ENCODE results near the gene ZBED5. TPM values are rescaled to one million over a fixed set of nuclear protein-coding genes. Genes with fewer than 3 reads are reported as not detected.
A peak's percentile ranks its signal among the peaks of the same experiment; 100 is the strongest.

Gene ZBED5
- total and polyA plus RNA-seq, 2 donors, result 55.1 to 131 TPM

GRCh38 chr11:10866893-10867331 is 9.1 kb upstream of the ZBED5 start:
- H3K4me1 ChIP-seq (ENCODE audit: control insufficient read depth in 2 of 2, insufficient read depth in 2 of 2, low read length in 2 of 2), result peaks cover 0 to 7% of the 10 kb centered on the region in 2 donors
- DNase-seq (ENCODE audit: low read depth in 6 of 9, low spot score in 9 of 9), result no peak
- no peaks in the 10 kb centered on the region for H3K36me3 ChIP-seq (ENCODE audit: control insufficient read depth in 2 of 2, insufficient read depth in 2 of 2, low read length in 1 of 2)
- no peak overlapping the region for H3K27ac ChIP-seq (ENCODE audit: low read depth in 1 of 2, low read length in 1 of 2)
- WGBS, result 96% methylated on average over 10 of the region's 10 CpGs
- H3K27me3 ChIP-seq (ENCODE audit: control insufficient read depth in 2 of 2, insufficient read depth in 1 of 2, low read length in 1 of 2), result no peaks in the 10 kb centered on the region
- no peak overlapping the region for H3K4me3 ChIP-seq (ENCODE audit: low read length in 2 of 2)
- peaks cover 0 to 2% of the 10 kb centered on the region in 2 donors for H3K9me3 ChIP-seq (ENCODE audit: control insufficient read depth in 2 of 2, insufficient read depth in 1 of 2, low read length in 1 of 2)

- Histone ChIP-seq H3K27me3 (ENCODE audit: control insufficient read depth in 2 of 2, insufficient read depth in 1 of 2, low read length in 1 of 2) (no peaks in the 10 kb centered on the region), H3K4me3 (ENCODE audit: low read length in 2 of 2) (no peak overlapping the region), H3K36me3 (ENCODE audit: control insufficient read depth in 2 of 2, insufficient read depth in 2 of 2, low read length in 1 of 2) (no peaks in the 10 kb centered on the region), H3K27ac (ENCODE audit: low read depth in 1 of 2, low read length in 1 of 2) (no peak overlapping the region), H3K9me3 (ENCODE audit: control insufficient read depth in 2 of 2, insufficient read depth in 1 of 2, low read length in 1 of 2) (no peaks in the 10 kb centered on the region), H3K4me1 (ENCODE audit: control insufficient read depth in 2 of 2, insufficient read depth in 2 of 2, low read length in 2 of 2) (peaks cover 0 to 7% of the 10 kb centered on the region in 2 donors)
- no peak for DNase-seq (ENCODE audit: low read depth in 6 of 9, low spot score in 9 of 9)
These were observed 8.0 kb upstream of the ZBED5 start for GRCh38 chr11:10865837-10866270.

GRCh38 chr11:10864688-10865087 is 6.8 kb upstream of the ZBED5 start:
- H3K27ac ChIP-seq (ENCODE audit: low read depth in 1 of 2, low read length in 1 of 2), result no peak overlapping the region
- H3K4me1 ChIP-seq (ENCODE audit: control insufficient read depth in 2 of 2, insufficient read depth in 2 of 2, low read length in 2 of 2), result peaks cover 0 to 7% of the 10 kb centered on the region in 2 donors
- no peak overlapping the region for H3K4me3 ChIP-seq (ENCODE audit: low read length in 2 of 2)
- 95% methylated on average over 2 of the region's 2 CpGs for WGBS
- no peaks in the 10 kb centered on the region for H3K27me3 ChIP-seq (ENCODE audit: control insufficient read depth in 2 of 2, insufficient read depth in 1 of 2, low read length in 1 of 2)
- DNase-seq (ENCODE audit: low read depth in 6 of 9, low spot score in 9 of 9), result no peak
- H3K36me3 ChIP-seq (ENCODE audit: control insufficient read depth in 2 of 2, insufficient read depth in 2 of 2, low read length in 1 of 2), result no peaks in the 10 kb centered on the region
- no peaks in the 10 kb centered on the region for H3K9me3 ChIP-seq (ENCODE audit: control insufficient read depth in 2 of 2, insufficient read depth in 1 of 2, low read length in 1 of 2)

- no peaks in the 10 kb centered on the region for H3K27me3 ChIP-seq (ENCODE audit: control insufficient read depth in 2 of 2, insufficient read depth in 1 of 2, low read length in 1 of 2)
- no peaks in the 10 kb centered on the region for H3K36me3 ChIP-seq (ENCODE audit: control insufficient read depth in 2 of 2, insufficient read depth in 2 of 2, low read length in 1 of 2)
- 10% methylated on average over 1 of the region's 1 CpG for WGBS
- H3K4me1 ChIP-seq (ENCODE audit: control insufficient read depth in 2 of 2, insufficient read depth in 2 of 2, low read length in 2 of 2), result peaks cover 0 to 7% of the 10 kb centered on the region in 2 donors
- no peak overlapping the region for H3K4me3 ChIP-seq (ENCODE audit: low read length in 2 of 2)
- no peak overlapping the region for H3K27ac ChIP-seq (ENCODE audit: low read depth in 1 of 2, low read length in 1 of 2)
- no peaks in the 10 kb centered on the region for H3K9me3 ChIP-seq (ENCODE audit: control insufficient read depth in 2 of 2, insufficient read depth in 1 of 2, low read length in 1 of 2)
- peak in 1 of 9 donors; percentile 45 for DNase-seq (ENCODE audit: low read depth in 6 of 9, low spot score in 9 of 9)
These were observed 4.6 kb upstream of the ZBED5 start for GRCh38 chr11:10862446-10862845.

- WGBS, result 100% methylated on average over 1 of the region's 1 CpG
- no peaks in the 10 kb centered on the region for H3K27me3 ChIP-seq (ENCODE audit: control insufficient read depth in 2 of 2, insufficient read depth in 1 of 2, low read length in 1 of 2)
These were observed 3.9 kb upstream of the ZBED5 start for GRCh38 chr11:10861799-10862198.

GRCh38 chr11:10861047-10861446 is 3.2 kb upstream of the ZBED5 start:
- no peaks in the 10 kb centered on the region for H3K9me3 ChIP-seq (ENCODE audit: control insufficient read depth in 2 of 2, insufficient read depth in 1 of 2, low read length in 1 of 2)
- H3K27ac ChIP-seq (ENCODE audit: low read depth in 1 of 2, low read length in 1 of 2), result no peak overlapping the region
- H3K4me1 ChIP-seq (ENCODE audit: control insufficient read depth in 2 of 2, insufficient read depth in 2 of 2, low read length in 2 of 2), result peaks cover 7% of the 10 kb centered on the region in 2 donors
- no peaks in the 10 kb centered on the region for H3K27me3 ChIP-seq (ENCODE audit: control insufficient read depth in 2 of 2, insufficient read depth in 1 of 2, low read length in 1 of 2)
- H3K36me3 ChIP-seq (ENCODE audit: control insufficient read depth in 2 of 2, insufficient read depth in 2 of 2, low read length in 1 of 2), result peaks cover 0 to 2% of the 10 kb centered on the region in 2 donors
- no peak overlapping the region for H3K4me3 ChIP-seq (ENCODE audit: low read length in 2 of 2)
- DNase-seq (ENCODE audit: low read depth in 6 of 9, low spot score in 9 of 9), result no peak

More at GRCh38 chr11:10861799-10862198, 3.9 kb upstream of the ZBED5 start:
- peaks cover under 1 to 7% of the 10 kb centered on the region in 2 donors for H3K4me1 ChIP-seq (ENCODE audit: control insufficient read depth in 2 of 2, insufficient read depth in 2 of 2, low read length in 2 of 2)
- no peak for DNase-seq (ENCODE audit: low read depth in 6 of 9, low spot score in 9 of 9)
- no peak overlapping the region for H3K27ac ChIP-seq (ENCODE audit: low read depth in 1 of 2, low read length in 1 of 2)
- H3K9me3 ChIP-seq (ENCODE audit: control insufficient read depth in 2 of 2, insufficient read depth in 1 of 2, low read length in 1 of 2), result no peaks in the 10 kb centered on the region
- H3K4me3 ChIP-seq (ENCODE audit: low read length in 2 of 2), result no peak overlapping the region
- H3K36me3 ChIP-seq (ENCODE audit: control insufficient read depth in 2 of 2, insufficient read depth in 2 of 2, low read length in 1 of 2), result no peaks in the 10 kb centered on the region

- H3K9me3 ChIP-seq (ENCODE audit: control insufficient read depth in 2 of 2, insufficient read depth in 1 of 2, low read length in 1 of 2), result no peaks in the 10 kb centered on the region
- peak overlapping the region; percentile 99 for H3K27ac ChIP-seq (ENCODE audit: low read depth in 1 of 2, low read length in 1 of 2)
- no peaks in the 10 kb centered on the region for H3K27me3 ChIP-seq (ENCODE audit: control insufficient read depth in 2 of 2, insufficient read depth in 1 of 2, low read length in 1 of 2)
- peak; percentile 25 to 74 (median 48) for DNase-seq (ENCODE audit: low read depth in 6 of 9, low spot score in 9 of 9)
- WGBS, result under 1% methylated on average over 46 of the region's 46 CpGs
- peak overlapping the region; percentile 88 to 96 for H3K4me3 ChIP-seq (ENCODE audit: low read length in 2 of 2)
- peaks cover 13 to 25% of the 10 kb centered on the region in 2 donors for H3K36me3 ChIP-seq (ENCODE audit: control insufficient read depth in 2 of 2, insufficient read depth in 2 of 2, low read length in 1 of 2)
- peaks cover 7 to 9% of the 10 kb centered on the region in 2 donors for H3K4me1 ChIP-seq (ENCODE audit: control insufficient read depth in 2 of 2, insufficient read depth in 2 of 2, low read length in 2 of 2)
These were observed 829 bp upstream of the ZBED5 start for GRCh38 chr11:10858439-10859325.

GRCh38 chr11:10857459-10857708 is 469 bp downstream of the ZBED5 start:
- Histone ChIP-seq H3K27me3 (ENCODE audit: control insufficient read depth in 2 of 2, insufficient read depth in 1 of 2, low read length in 1 of 2) (no peaks in the 10 kb centered on the region), H3K4me1 (ENCODE audit: control insufficient read depth in 2 of 2, insufficient read depth in 2 of 2, low read length in 2 of 2) (peaks cover 2 to 9% of the 10 kb centered on the region in 2 donors), H3K9me3 (ENCODE audit: control insufficient read depth in 2 of 2, insufficient read depth in 1 of 2, low read length in 1 of 2) (no peaks in the 10 kb centered on the region), H3K36me3 (ENCODE audit: control insufficient read depth in 2 of 2, insufficient read depth in 2 of 2, low read length in 1 of 2) (peaks cover 21 to 36% of the 10 kb centered on the region in 2 donors), H3K27ac (ENCODE audit: low read depth in 1 of 2, low read length in 1 of 2) (peak overlapping the region; percentile 99), H3K4me3 (ENCODE audit: low read length in 2 of 2) (peak overlapping the region; percentile 88 to 96)
- under 1% methylated on average over 14 of the region's 14 CpGs for WGBS
- peak in 1 of 9 donors; percentile 71 for DNase-seq (ENCODE audit: low read depth in 6 of 9, low spot score in 9 of 9)

- DNase-seq (ENCODE audit: low read depth in 6 of 9, low spot score in 9 of 9), result peak in 4 of 9 donors; percentile 24 to 82 (median 50)
- peaks cover 0 to 9% of the 10 kb centered on the region in 2 donors for H3K4me1 ChIP-seq (ENCODE audit: control insufficient read depth in 2 of 2, insufficient read depth in 2 of 2, low read length in 2 of 2)
- WGBS, result 6% methylated on average over 17 of the region's 17 CpGs
These were observed 979 bp downstream of the ZBED5 start for GRCh38 chr11:10856689-10857458.

More at GRCh38 chr11:10856689-10857458, 979 bp downstream of the ZBED5 start:
- H3K4me3 ChIP-seq (ENCODE audit: low read length in 2 of 2), result peak overlapping the region; percentile 88 to 96
- H3K36me3 ChIP-seq (ENCODE audit: control insufficient read depth in 2 of 2, insufficient read depth in 2 of 2, low read length in 1 of 2), result peaks cover 24 to 41% of the 10 kb centered on the region in 2 donors
- no peaks in the 10 kb centered on the region for H3K9me3 ChIP-seq (ENCODE audit: control insufficient read depth in 2 of 2, insufficient read depth in 1 of 2, low read length in 1 of 2)
- H3K27ac ChIP-seq (ENCODE audit: low read depth in 1 of 2, low read length in 1 of 2), result peak overlapping the region; percentile 99
- H3K27me3 ChIP-seq (ENCODE audit: control insufficient read depth in 2 of 2, insufficient read depth in 1 of 2, low read length in 1 of 2), result no peaks in the 10 kb centered on the region

Data from thymus (tissue), 11 donors.